Measurements from ENCODE around the gene NTM. TPM values are rescaled to one million over a fixed set of nuclear protein-coding genes. Genes with fewer than 3 reads are reported as not detected.

NTM gene
- total and polyA plus RNA-seq, 2 donors (not counting 3 experiments of a cell fraction or from before 2014, with no cell fraction given), result 1.00 to 1.1 TPM

DNA sequence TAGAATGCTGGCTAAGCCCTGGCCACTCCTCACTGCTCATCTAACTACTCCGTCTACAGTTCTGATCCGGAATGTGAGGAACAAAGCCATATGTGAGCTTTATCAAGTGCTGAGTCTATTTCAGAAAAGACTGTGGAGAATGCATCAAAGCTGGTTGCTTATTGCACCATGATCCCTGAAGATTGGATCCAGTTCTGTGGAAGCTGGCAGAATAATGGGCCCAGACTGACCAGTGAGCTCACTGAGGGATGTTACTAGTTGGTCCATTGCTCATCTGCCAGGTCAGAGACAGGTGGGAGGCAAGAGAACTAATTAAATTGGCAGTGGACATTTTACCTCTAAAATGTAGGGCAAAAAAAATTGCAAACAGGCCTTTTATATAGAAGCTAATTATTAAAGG, 681.3 kb downstream of the NTM start:
- H2AFZ ChIP-seq (ENCODE audit: low read depth, low read length), result no peak overlapping the region
- H3K36me3 ChIP-seq (ENCODE audit: control insufficient read depth in 2 of 2, extremely low read depth in 1 of 2, insufficient read depth in 2 of 2, low read length in 2 of 2), result no peaks in the 10 kb centered on the region
- intact Hi-C loops (cut with micrococcal nuclease), result loop anchor here (10.0 kb wide), 1 partner anchor 1783 kb away; no protein-coding TSS in a partner anchor
- no peaks in the 10 kb centered on the region for H3K9me1 ChIP-seq (replicated peaks; ENCODE audit: control insufficient read depth, extremely low read depth, insufficient read depth, low read length)
- peaks cover 5% of the 10 kb centered on the region for H3K4me1 ChIP-seq (ENCODE audit: control insufficient read depth, extremely low read depth, insufficient read depth, low read length)
- ChIA-PET POLR2A (no interaction called here), CTCF (interaction anchor here (0.9 to 1.9 kb wide), 4 partner anchors 11 to 377 kb away, joined by 3 to 11 read pairs (median 4); no protein-coding TSS in a partner anchor)
- H3K9me3 ChIP-seq (replicated peaks; ENCODE audit: control insufficient read depth, insufficient read depth, low read length), result no peaks in the 10 kb centered on the region
- TF ChIP-seq MYC (IDR thresholded peaks at IDR 0.05; ENCODE audit: low read depth, low read length), result no peak
- TF ChIP-seq, protein P1, sequence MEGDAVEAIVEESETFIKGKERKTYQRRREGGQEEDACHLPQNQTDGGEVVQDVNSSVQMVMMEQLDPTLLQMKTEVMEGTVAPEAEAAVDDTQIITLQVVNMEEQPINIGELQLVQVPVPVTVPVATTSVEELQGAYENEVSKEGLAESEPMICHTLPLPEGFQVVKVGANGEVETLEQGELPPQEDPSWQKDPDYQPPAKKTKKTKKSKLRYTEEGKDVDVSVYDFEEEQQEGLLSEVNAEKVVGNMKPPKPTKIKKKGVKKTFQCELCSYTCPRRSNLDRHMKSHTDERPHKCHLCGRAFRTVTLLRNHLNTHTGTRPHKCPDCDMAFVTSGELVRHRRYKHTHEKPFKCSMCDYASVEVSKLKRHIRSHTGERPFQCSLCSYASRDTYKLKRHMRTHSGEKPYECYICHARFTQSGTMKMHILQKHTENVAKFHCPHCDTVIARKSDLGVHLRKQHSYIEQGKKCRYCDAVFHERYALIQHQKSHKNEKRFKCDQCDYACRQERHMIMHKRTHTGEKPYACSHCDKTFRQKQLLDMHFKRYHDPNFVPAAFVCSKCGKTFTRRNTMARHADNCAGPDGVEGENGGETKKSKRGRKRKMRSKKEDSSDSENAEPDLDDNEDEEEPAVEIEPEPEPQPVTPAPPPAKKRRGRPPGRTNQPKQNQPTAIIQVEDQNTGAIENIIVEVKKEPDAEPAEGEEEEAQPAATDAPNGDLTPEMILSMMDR (IDR thresholded peaks at IDR 0.05; ENCODE audit: extremely low read depth in 1 of 2, insufficient read depth in 1 of 2, low read depth in 1 of 2, low read length in 2 of 2), result no peak
- TF ChIP-seq GATA2 (IDR thresholded peaks at IDR 0.05; ENCODE audit: insufficient read depth, insufficient read length, low read depth, low read length), result no peak
- no peak for TF ChIP-seq FOS (IDR thresholded peaks at IDR 0.05; ENCODE audit: borderline replicate concordance, insufficient read depth, low read length)
- no peak for TF ChIP-seq EZH2 (IDR thresholded peaks at IDR 0.05; ENCODE audit: borderline replicate concordance, low read depth, low read length, severe bottlenecking)
- no peak for TF ChIP-seq POLR2A (IDR thresholded peaks at IDR 0.05; ENCODE audit: low read depth, low read length)
- TF ChIP-seq, protein P2, sequence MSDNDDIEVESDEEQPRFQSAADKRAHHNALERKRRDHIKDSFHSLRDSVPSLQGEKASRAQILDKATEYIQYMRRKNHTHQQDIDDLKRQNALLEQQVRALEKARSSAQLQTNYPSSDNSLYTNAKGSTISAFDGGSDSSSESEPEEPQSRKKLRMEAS (IDR thresholded peaks at IDR 0.05; ENCODE audit: insufficient read depth, insufficient read length), result no peak
- TF ChIP-seq JUN (IDR thresholded peaks at IDR 0.05; ENCODE audit: borderline replicate concordance, insufficient read depth, insufficient read length, low read depth), result no peak
- no peak for TF ChIP-seq POLR2AphosphoS5 (IDR thresholded peaks at IDR 0.05; ENCODE audit: insufficient read depth, low read depth, low read length)
- dilution Hi-C loops (cut with MboI; ENCODE audit: extremely low pct_ligation_motif_present, low sequenced_read_pairs), result no loop called here
- no peak overlapping the region for H3K27ac ChIP-seq (ENCODE audit: insufficient read depth, low read depth, low read length)
- H4K20me1 ChIP-seq (replicated peaks; ENCODE audit: control insufficient read depth, extremely low read depth, insufficient read depth, low read length), result no peaks in the 10 kb centered on the region
- FAIRE-seq, result no peak
- no peaks in the 10 kb centered on the region for H3K27me3 ChIP-seq (ENCODE audit: control insufficient read depth in 2 of 2, insufficient read depth in 2 of 2, low read length in 2 of 2)
- no peak for DNase-seq (ENCODE audit: low read depth, low spot score)
- no TSS peak for BruUV-seq (replicated peaks)
- H3K4me2 ChIP-seq (ENCODE audit: insufficient read depth, low read length), result no peak overlapping the region
- no peak overlapping the region for H3K9ac ChIP-seq (replicated peaks; ENCODE audit: extremely low read depth, insufficient read depth, low read length)
- no peak overlapping the region for H3K4me3 ChIP-seq (replicated peaks in 1 of 3; ENCODE audit: insufficient read depth in 1 of 3, low read depth in 1 of 3, low read length in 3 of 3)
- no peaks in the 10 kb centered on the region for H3K79me2 ChIP-seq (ENCODE audit: control insufficient read depth, insufficient read depth, low read length)

Data from endothelial cell of umbilical vein (primary cell).